ENCODE results near the gene SLC50A1.

Gene SLC50A1

GRCh38 chr1:155176544-155177071, 41.0 kb downstream of the SLC50A1 start:
- peak; percentile 94 for DNase-seq (ENCODE audit: low spot score)
- peak; percentile 71 for TF ChIP-seq CTCF (IDR thresholded peaks at IDR 0.05; ENCODE audit: extremely low read depth, missing control alignments)

DNA sequence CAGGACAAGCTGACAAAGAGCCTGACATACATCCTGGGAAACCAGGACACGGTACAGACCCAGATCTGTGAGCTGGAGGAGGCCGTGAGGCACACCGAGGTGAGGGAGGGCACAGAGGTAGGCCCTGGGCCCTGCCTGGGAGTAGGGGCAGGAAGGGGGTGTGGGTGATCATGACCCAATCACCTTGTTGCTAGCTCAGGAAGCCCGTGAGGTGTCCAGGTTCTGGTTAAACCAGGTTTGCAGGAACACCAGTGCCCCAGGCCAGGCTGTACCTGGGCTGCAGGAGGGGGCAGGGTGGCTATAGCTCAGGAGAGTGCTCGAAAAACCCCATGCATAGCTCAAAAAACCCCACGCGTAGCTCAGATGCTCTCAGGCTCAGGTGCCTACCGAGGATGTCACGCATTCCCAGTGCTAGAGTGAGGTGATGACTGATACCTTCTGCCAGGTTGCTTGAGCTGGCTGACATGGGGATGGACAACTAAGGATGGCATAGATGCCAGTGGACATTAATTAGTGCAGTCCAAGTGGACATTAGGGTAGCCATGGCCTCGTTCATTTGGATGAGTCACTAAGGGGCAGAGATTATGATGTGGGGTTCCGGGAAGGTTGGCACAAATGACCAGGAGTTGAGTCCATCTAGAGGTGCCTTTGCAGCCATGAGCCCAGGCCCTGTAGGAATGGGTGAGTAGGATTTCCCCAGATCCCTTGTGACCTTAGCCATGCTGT, 41.7 kb downstream of the SLC50A1 start:
- no peak for TF ChIP-seq CTCF (IDR thresholded peaks at IDR 0.05; ENCODE audit: extremely low read depth, missing control alignments)
- peak; percentile 40 for DNase-seq (ENCODE audit: low spot score)

GRCh38 chr1:155177918-155178281, 42.2 kb downstream of the SLC50A1 start:
- DNase-seq (ENCODE audit: low spot score) = peak; percentile 23
- no peak for TF ChIP-seq CTCF (IDR thresholded peaks at IDR 0.05; ENCODE audit: extremely low read depth, missing control alignments)

- DNase-seq (ENCODE audit: low spot score) = peak; percentile 26
- TF ChIP-seq CTCF (IDR thresholded peaks at IDR 0.05; ENCODE audit: extremely low read depth, missing control alignments) = no peak
Observed at GRCh38 chr1:155178441-155179111, 42.9 kb downstream of the SLC50A1 start.

DNA sequence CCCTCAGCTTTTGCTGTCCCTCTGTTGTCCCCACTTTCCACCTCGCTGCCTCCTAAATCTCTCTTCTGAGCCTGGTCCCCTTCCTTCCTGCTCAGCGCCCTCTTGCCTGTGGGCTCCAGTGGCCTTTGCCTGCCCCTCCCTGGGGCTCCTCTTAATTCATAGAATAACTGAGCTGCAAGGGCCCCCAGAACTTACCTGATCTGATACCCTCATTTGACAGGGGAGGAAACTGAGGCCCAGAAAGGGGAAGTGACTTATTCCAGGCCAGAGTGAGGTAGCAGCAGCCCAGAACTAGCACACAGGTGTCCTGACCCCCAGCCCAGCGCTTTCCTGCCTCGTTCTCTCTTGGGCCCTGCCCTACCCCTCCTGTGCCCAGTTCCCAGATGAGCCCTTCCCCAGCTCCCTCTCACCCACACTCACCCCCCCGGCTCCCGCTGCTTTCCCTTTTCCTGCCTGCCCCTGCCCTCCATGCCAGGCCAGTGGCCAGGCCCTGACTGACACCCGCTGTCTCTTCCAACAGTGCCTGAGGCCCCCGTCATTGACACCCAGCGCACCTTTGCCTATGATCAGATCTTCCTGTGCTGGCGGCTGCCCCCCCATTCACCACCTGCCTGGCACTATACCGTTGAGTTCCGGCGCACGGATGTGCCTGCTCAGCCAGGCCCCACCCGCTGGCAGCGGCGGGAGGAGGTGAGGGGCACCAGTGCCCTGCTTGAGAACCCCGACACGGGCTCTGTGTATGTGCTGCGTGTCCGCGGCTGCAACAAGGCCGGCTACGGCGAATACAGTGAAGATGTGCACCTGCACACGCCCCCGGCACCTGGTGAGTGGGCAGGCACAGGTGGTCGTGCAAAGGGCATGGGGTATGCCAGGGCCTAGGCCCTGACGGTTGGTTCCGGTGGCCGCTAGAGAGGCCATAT, 43.7 kb downstream of the SLC50A1 start:
- DNase-seq (ENCODE audit: low spot score) = no peak
- no peak for TF ChIP-seq CTCF (IDR thresholded peaks at IDR 0.05; ENCODE audit: extremely low read depth, missing control alignments)

GRCh38 chr1:155181371-155182051, 45.9 kb downstream of the SLC50A1 start:
- TF ChIP-seq CTCF (IDR thresholded peaks at IDR 0.05; ENCODE audit: extremely low read depth, missing control alignments) = no peak
- DNase-seq (ENCODE audit: low spot score) = no peak

Data from GM20000 (cell line).